HG03469 (cell line): ENCODE data around the gene MN1.

Source experiments
- ATAC-seq: cut with Tn5 transposase; IDR thresholded peaks from one replicate; pipeline ENCODE4 v1.9.1; 2021; ENCODE audit warnings: mild to moderate bottlenecking, moderate library complexity, moderate number of reproducible peaks; ENCODE audit not compliant: unreplicated experiment

The MN1 gene

DNA sequence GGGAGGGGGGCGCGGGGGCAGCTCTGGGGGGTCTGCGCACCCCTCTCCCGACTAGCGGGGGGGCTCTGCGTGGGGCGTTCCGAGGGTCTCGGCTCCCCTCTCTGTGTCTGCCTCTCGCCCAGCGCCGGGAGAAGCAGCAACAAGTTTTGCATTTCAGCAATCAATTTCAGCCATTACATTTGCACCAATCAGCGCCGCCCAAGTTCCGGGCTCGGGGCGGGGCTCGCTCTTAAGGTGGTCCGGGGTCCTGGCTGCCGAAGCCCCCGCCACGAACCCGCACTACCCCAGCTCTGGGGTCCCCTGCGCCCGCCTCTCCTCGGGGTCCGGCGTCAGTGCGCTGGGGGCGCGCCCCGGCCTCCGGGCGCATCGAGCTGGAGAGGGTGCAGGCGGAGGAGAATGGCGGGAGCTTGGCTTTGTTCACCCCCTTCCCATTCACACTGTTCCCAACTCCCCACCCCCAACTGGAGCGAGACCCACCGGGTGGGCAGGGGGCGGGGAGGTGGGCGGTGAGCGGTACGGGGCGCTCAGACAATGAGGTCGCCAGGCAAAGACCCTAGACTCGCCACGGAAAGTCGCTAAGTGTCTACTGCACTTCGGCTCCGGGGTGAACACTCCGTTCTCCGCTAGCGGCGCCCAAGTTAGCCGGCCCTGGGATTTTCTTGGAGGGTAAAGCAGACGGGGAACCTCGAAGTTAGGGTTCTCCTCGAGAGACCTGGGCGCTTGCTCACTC is at the start of gene MN1:
Gene MN1 (minus strand): TSS at position 141 of the 730 bp plus-strand sequence. CDS start 1,213 bp downstream, outside the sequence.
- ATAC-seq = no peak

DNA sequence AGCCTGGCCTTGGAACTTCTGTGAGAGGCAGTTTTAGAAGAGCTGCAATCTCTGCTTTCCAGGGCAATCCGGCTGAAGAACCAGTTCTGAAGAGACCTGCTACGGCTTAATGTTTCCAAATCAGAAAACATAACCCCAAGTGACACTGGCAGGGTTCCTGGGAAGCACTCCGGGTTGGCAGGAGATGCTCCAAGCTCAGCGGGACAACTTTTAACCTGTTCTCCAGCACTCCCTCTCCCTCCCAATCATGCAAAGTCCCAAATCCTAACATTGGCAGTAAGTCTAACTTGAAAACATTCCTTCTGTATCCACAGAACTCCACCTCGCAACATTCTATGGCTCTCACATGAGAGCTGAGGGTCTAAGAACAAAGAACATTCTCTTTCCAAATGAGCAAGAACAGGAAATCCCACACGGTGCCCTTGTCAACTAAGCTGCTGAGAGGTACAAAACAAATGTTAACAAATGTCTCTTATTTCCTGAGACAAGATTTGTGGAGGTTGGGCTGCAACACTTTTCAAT is 48.5 kb upstream of the MN1 start:
- no peak for ATAC-seq

DNA sequence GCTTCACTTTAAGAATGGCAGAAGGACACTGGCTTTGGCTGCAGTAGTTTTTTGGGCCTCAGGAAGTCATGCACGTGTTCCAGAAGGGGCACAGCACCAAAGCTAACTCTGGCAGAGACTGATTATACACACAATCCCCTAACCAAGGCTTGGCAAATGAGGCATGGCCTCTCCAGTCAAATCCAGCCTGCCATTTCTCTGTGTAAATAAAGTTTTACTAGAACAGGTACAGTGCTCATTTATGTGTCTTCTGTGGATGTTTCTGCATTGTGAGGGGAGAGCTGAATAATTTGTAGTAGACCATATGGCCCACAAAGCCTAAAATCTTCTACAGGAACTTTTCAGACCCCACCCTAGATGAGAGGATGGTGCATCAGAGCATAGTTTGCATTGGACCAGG is 46.4 kb upstream of the MN1 start:
- ATAC-seq = no peak

DNA sequence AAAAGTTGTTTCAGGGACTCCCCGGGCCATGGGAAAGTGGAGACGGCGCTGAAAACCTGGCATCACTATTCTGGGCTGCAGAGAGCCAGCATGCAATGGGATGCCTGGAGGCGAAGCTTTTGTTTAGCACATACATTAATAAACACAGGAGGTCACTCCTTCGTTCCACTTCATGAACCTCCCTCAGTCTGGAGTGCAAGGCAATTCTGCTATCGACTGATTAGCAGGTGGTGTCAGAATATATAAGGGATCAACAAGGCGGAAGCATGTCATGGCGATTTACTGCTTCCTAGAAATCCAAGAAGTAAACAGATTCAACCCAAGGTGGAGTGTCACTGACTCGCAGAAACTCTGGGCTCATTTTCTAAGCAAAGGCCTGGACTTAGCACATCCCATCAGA is 45.4 kb upstream of the MN1 start:
- ATAC-seq = no peak

DNA sequence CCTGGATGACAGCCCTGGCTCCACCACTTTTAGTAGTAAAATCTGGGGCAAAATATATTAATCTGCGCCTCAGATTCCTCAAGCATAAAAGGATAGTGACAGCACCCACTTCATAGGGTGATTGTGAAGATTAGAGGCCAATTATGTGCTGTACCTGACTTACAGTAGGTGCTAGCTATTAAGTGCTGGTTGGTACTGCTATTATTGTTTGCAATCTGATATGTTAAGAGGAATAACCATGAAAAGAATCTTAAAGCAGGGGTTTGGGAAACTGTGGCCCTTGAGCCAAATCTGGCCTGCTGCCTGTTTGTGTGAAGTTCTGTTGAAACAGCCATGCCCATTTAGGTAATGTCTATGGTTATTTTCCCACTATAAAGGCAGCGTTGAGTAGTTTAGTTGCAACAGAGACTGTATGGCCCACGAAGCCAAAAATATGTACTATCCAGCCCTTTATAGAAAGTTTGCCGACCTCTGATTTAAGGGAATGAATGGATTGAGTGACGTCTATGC is 44.7 kb upstream of the MN1 start:
- no peak for ATAC-seq

DNA sequence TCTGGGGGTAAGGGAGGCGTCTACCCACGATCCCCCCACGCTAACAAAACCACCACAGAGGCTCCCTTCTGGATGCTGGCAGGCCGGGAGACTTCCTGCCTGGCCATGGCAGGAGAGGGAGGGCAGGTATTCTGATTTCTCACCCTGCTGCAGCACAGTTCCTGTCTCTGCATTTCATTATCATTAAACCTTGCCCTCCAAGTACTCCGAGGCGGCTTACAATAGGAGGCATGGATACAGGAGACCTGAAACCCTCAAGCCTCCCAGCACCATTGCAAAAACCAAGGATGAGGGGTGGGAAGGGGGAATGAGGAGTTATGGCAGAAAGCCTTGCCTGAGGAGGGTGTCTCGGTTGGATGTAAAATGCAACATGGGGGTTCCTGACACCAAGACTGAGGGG is 44.1 kb upstream of the MN1 start:
- no peak for ATAC-seq

DNA sequence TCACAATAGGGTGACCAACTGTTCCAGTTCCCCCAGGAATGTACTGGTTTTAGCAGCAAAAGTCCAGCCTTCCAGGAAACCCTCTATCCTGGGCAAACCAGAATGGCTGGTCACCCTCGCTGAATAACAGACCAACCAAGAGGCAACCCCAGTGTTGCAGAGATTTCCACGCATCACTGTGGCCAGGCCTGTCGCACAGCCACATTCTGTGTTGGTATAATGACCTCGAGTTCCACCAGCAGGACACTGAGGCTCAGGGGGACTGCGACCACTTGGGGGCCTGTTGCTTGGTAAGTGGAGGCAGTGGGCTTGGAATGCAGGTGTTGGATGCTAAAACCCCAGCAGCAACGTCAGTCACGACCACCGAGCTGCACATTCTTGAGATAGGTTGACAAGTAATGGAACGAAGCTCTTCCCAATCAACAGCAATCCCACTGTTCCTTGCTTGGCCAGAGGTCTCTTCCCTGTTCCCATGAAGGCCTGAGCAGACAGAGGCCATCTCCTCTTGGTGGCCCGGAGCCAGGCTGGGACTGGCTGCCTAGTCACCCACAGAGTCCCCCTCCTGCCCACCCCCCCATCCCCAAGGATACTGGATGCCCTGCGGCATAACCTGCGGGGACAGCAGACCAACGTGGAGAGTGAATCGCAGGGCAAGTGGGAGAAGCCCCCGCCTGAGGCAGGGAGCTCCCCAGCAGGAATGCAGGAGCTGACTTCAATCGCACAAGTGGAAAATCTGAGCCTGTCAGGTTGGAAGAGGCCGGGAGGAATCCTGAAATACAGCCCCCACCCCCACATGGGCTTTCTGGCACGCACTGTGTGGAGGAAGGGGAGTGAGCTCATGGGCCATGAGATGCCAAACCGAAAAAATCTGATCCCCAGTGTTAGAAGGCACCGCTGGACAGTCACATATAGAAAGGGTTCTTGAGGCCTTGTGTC is 43.4 kb upstream of the MN1 start:
- ATAC-seq = no peak

DNA sequence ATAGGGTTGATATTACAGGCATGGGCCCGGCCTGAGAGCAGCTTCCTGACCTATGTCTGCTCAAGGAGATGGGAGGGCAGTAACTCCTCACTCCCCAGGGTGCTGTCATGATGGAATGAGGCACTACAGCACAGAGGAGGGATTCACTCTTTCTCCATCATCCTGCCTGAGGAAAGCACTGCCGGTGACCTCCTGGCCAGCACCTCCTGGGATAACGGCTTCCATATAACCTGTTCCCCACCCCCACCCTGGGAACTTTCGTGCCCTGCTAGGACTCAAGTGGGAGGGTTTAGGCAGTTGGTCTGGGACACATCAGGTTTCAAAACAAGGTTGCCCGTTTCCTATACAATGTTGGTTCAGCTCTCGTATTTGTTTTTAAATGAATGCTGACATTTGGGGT is 42.7 kb upstream of the MN1 start:
- no peak for ATAC-seq

DNA sequence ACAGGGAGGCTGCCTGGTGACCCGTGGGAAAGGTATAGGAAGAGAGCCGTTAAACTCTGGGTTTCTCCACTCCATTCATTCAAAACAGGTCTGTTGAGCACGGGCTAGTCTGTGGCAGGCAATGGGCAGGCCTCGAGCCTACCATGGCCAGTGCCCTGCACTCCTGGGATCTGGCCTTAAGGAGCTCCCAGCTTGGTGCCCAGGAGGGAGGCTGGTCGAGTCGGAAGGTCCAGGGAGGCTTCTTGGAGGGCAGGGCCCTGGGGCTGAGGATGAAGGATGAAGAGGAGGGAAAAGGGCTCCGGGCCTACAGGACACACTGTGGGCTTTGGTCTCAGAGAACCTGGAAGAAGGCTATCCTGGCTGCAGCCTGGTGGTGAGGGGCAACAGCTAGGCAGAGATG is 41.9 kb upstream of the MN1 start:
- ATAC-seq = no peak

DNA sequence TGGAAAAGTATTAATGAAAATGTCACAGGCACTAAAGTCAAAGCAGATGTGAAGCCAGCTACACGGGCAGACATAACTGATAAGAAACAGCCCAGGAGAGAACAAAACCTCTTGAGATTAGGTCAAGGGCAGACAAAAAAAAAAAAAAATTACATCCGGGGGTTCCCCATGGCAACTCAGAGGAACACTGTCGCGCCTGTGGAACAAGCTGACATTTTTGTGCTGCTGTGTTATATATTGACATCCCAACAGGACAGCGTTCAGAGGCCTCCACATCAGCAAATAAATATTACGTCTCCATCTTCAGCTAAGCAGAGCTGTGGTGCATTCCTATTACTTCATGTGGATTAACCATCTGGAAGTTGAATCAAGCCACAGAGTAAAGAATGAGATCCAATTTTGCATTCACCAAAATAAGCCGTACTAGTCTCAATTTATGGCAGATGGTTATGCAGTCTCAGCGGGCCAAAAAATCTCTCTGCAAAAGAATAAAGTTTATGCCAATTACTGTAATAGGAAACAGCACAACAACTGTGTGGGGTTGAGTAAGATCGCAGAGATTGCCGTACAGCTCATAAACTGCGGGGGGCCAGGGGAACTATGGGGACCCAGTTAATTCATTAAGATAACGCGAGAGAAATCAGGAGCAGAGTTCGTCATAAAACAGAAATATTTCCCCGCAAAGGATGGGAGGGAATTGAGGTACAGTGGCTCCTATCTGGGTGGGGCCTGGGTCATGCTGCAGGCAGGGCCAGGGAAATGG is 41.3 kb upstream of the MN1 start:
- no peak for ATAC-seq

DNA sequence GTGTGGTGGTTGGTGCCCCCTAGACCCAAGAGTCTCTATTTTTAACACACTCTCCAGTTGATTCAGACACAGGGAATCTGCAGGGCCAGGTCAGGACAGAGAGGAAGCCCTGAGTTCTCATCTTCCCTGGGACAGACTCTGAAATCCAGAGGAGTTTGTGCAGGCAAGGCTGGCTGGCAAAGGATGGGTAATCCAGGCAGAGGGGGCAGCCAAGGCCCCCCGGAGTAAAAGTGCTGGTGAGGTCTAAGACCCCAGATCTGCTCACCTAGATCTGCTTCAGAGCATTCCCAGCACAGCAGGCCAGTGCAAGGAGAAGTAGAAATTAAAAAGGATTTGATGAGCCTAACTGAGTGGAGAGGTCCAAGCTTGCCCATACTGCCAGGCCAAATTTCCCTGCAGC is 40.6 kb upstream of the MN1 start:
- no peak for ATAC-seq

DNA sequence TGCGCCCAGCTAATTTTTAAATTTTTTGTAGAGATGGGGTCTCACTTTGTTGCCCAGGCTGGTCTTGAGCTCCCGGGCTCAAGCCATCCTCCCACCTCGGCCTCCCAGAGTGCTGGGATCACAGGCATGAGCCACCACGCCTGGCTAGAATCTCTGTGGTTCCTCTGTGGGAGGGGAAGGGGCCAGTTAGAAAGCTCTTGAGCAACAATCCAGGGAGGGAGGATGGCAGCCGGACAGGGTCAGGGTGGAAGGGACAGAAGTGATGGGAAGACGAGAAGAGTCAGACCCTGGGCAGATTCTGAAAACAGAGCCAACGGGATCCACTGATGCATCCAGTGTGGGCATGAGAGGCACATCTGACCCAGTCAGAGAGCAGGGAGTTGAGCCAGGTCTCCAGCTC is 38.9 kb upstream of the MN1 start:
- ATAC-seq = no peak

DNA sequence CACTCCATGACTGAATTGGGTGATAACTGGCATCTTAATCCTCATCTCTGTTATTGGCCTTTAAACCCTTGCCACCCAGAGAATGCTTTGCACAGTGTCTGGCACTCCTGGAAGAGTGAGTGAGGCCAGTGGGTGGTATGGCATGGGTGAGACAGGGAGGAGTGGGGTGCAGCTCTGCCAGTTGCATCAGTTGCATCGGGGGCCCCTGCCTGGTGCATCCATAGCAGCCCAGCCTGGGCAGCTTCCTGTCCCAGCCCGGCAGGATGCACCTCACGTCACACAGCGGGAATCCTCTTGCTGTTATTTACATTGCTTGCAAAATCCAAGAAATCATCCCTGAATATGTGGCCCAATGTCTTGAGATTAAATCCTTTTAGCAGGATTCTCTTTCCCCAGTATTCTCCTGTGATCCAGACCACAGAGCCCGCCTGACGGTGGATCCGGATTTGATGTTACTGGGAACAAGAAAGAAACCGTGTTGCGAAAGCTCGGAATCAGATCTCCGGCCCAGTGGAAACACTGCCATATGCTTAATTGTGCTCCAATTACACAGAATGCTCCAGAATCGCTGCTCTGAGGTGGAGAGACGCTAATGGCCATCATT is 37.6 kb upstream of the MN1 start:
- no peak for ATAC-seq

DNA sequence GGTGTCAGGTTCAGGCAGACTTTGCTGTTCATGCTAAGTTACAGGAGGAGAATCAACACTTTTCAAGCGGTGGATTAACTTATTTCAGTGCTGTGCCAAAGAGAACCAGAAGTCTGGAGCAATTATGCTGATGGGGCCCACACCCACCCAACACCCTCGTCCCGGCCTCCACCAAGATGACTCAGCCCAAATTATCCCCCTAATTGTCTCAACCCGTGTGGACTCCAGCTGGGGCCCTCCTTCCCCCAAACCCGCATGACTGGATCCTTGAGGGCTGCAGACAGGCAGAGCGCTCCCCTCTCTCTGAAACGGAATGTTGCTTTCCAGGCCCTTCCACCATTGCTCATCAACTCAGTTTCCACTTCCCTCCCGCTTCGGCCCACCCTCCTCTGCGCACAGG is 34.6 kb upstream of the MN1 start:
- no peak for ATAC-seq

DNA sequence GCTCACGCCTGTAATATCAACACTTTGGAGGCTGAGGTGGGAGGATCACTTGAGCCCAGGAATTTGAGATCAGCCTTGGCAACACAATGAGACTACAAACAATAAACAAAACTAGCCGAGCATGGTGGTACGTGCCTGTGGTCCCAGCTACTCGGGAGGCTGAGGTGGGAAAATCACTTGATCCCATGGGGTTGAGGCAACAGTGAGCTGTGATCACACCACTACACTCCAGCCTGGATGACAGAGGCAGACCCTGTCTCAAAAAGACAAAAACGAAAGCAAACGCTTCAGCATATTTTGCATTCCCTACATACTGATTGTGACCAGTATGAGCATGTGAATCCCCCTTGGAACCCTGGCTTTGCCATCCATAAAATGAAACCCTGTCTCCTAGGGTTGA is 33.9 kb upstream of the MN1 start:
- ATAC-seq = no peak

DNA sequence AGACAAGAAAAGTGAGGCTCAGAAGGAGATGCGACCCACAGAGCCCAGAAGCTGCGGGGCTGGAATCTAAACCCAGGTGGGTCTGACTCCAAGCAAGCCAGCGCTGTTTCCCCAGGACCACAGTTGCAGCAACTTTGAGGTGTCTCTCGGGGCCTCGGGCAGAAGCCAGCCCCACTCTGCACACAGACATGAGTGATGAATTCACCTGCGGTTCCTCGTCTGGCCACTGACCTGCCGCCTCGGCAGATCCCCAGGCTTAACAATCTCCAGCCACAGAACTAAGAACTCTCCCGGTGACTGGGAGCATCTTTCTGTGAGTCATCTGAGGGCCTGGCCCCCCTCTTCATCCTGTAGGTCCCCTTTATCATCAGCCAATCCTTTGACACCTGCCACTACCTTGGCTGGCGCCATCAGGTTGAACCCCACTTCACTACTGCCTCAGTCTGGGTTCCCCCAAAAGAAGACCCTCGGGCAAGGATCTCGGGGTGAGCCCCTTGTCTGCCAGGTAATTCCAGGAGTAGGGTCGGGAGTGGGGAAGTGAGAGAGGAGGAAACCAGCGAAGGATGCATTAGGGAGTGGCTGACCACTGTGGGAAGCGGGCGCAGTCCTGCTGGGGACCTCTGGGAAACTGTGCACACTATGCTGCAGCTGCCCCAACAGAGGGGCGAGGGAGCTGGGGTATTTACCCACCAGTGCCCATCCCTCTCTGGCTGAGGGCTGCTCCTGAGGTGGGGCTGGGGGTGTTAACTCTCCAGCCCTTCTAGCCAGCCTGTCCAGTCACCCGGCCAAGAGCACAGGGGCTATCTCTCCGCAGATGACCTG is 33.0 kb upstream of the MN1 start:
- ATAC-seq = no peak

DNA sequence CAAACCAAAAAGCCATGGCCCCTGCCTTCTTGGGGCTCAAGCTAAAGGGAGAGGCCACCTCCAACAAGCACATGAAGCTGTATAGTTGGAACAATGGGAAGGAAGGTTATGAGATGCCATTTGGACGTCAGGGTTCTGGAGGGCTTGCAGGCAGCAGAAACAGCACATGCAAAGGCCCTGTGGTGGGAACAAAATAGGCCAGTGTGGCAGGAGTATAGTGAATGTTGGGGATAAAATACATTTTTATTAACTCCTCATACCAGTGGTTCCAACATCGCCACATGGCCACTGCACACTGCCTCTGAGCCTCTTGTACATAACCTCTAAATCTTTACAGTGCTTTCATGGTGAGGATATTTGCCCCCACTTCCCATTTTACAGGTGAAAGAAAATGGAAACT is 32.2 kb upstream of the MN1 start:
- no peak for ATAC-seq

DNA sequence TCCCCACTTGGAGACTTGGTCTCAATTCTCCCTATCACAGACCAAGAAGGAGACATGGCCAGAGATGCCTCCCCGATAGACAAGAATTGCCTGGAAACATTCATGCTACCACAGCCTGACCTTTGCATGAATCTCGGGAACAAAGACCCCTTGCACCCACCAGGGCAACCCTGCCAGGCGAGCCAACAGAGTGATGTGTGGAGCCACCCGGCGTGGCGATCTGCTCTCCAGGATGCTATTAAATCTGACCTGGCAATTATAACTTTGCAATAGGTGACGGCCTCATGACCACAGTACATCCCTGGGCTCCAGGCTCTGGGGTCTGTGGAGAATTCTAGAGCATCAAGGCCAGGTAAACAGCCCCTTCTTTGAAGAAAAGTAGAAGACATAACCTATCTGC is 31.1 kb upstream of the MN1 start:
- no peak for ATAC-seq

DNA sequence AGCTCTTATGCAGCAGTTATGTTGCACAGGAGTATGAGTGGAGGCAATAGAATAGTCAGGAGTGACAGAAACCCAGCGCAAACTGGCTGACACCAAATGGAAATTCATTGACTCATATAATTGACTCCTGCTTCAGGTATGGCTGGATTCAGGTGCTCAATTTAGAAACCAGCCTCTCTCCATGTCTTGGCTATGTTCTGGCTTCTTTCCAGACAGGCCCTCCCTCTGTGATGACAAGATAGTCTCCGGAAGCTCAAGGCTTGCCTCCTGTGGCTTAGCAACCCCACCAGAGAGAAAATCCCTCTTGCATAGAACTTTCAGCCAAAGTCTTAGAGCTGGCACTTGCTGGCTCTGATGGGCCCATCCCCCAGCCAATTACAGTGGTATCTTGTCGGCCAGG is 28.1 kb upstream of the MN1 start:
- ATAC-seq = no peak
